Kidney epithelial cell (primary cell): ENCODE results near the gene BCL2L2. TPM values are rescaled to one million over a fixed set of nuclear protein-coding genes. Genes with fewer than 3 reads are reported as not detected.

ENCODE experiments used
- DNase-seq: peaks from one replicate; pipeline ENCODE4 v3.0.0-alpha.2; 2010; ENCODE audit warnings: low read depth
- H3K27me3 ChIP-seq: 2 replicates; pipeline ENCODE4 v1.6.0; 2011; ENCODE audit warnings: low read length; ENCODE audit not compliant: control insufficient read depth, insufficient read depth
- H3K36me3 ChIP-seq: 2 replicates; pipeline ENCODE4 v1.5.1; 2011; ENCODE audit warnings: low read length; ENCODE audit not compliant: control insufficient read depth, insufficient read depth
- H3K4me3 ChIP-seq: 2 replicates; pipeline ENCODE4 v1.5.1; 2011; ENCODE audit warnings: low read depth, mild to moderate bottlenecking, control low read depth, low read length
- CTCF ChIP-seq: IDR thresholded peaks from 2 replicates; pipeline ENCODE4 v1.5.1; 2011; ENCODE audit warnings: mild to moderate bottlenecking, moderate library complexity, low read length, control low read depth, inconsistent platforms; ENCODE audit not compliant: insufficient read depth, poor library complexity, severe bottlenecking
- total RNA-seq: library from RNA; depleted of rRNA; stranded (reverse); fragments of >200 nt; gene quantifications from 2 replicates; pipeline ENCODE4 v1.2.3, GENCODE V29; 2015

The BCL2L2 gene
- total RNA-seq, 1 donor from 2014 or later, result 16.2 TPM

- peak; percentile 31 for DNase-seq
- Histone ChIP-seq H3K36me3 (no peaks in the 10 kb centered on the region), H3K4me3 (no peak overlapping the region), H3K27me3 (no peaks in the 10 kb centered on the region)
- peak; percentile 82 for TF ChIP-seq CTCF
Observed at GRCh38 chr14:23327947-23328744, 21.5 kb downstream of the BCL2L2 start.

GRCh38 chr14:23335623-23336022 is 29.0 kb downstream of the BCL2L2 start:
- TF ChIP-seq CTCF, result no peak
- no peak for DNase-seq
- no peak overlapping the region for H3K4me3 ChIP-seq

GRCh38 chr14:23339506-23340268 is 33.1 kb downstream of the BCL2L2 start:
- no peak for DNase-seq
- no peaks in the 10 kb centered on the region for H3K27me3 ChIP-seq
- TF ChIP-seq CTCF, result no peak

More at GRCh38 chr14:23335623-23336022, 29.0 kb downstream of the BCL2L2 start:
- no peaks in the 10 kb centered on the region for H3K27me3 ChIP-seq
- no peaks in the 10 kb centered on the region for H3K36me3 ChIP-seq

GRCh38 chr14:23344481-23344880 is 37.8 kb downstream of the BCL2L2 start:
- H3K4me3 ChIP-seq, result no peak overlapping the region
- no peaks in the 10 kb centered on the region for H3K27me3 ChIP-seq
- TF ChIP-seq CTCF, result no peak
- DNase-seq, result no peak
- H3K36me3 ChIP-seq, result no peaks in the 10 kb centered on the region

More at GRCh38 chr14:23339506-23340268, 33.1 kb downstream of the BCL2L2 start:
- Histone ChIP-seq H3K4me3 (no peak overlapping the region), H3K36me3 (no peaks in the 10 kb centered on the region)

GRCh38 chr14:23345987-23346692 is 39.5 kb downstream of the BCL2L2 start:
- Histone ChIP-seq H3K4me3 (no peak overlapping the region), H3K36me3 (no peaks in the 10 kb centered on the region), H3K27me3 (no peaks in the 10 kb centered on the region)
- TF ChIP-seq CTCF, result no peak
- DNase-seq, result no peak
